NT2/D1 (cell line): Measurements from ENCODE around the gene OSGIN1.
"Not testable (repeated sequence)": the region's sequence is repeated elsewhere in the genome, so short reads cannot be mapped to it uniquely, and the experiment has no call there.

Experiments used
- DNase-seq: peaks from one replicate; pipeline ENCODE4 v3.0.0-alpha.2; 2011; ENCODE audit warnings: low read depth, low spot score
- H3K27me3 ChIP-seq: 2 replicates; pipeline ENCODE4 v1.6.0; 2011; ENCODE audit warnings: mild to moderate bottlenecking; ENCODE audit not compliant: insufficient read length, insufficient read depth
- H3K36me3 ChIP-seq: 2 replicates; pipeline ENCODE4 v1.6.1; 2011; ENCODE audit warnings: mild to moderate bottlenecking, low read length, mixed read lengths; ENCODE audit not compliant: insufficient read depth, insufficient read length
- H3K4me1 ChIP-seq: 2 replicates; pipeline ENCODE4 v1.5.1; 2011; ENCODE audit not compliant: insufficient read depth, insufficient read length
- H3K4me3 ChIP-seq: 2 replicates; pipeline ENCODE4 v1.5.1; 2011; ENCODE audit warnings: low read depth; ENCODE audit not compliant: insufficient read length
- H3K9ac ChIP-seq: 2 replicates; pipeline ENCODE4 v1.6.0; 2011; ENCODE audit warnings: low read depth; ENCODE audit not compliant: insufficient read length
- H3K9me3 ChIP-seq: 2 replicates; pipeline ENCODE4 v1.5.1; 2011; ENCODE audit warnings: mild to moderate bottlenecking, low read length; ENCODE audit not compliant: insufficient read depth
- SUZ12 ChIP-seq: IDR thresholded peaks from 2 replicates; pipeline ENCODE4 v1.6.1; 2011; ENCODE audit not compliant: insufficient read length, insufficient read depth; ENCODE audit errors: extremely low read depth
- YY1 ChIP-seq: IDR thresholded peaks from 2 replicates; pipeline ENCODE4 v1.6.1; 2011; ENCODE audit not compliant: insufficient read length, insufficient read depth
- ZNF274 ChIP-seq: IDR thresholded peaks from 2 replicates; pipeline ENCODE4 v1.6.1; 2011; ENCODE audit warnings: mild to moderate bottlenecking, low read depth, low read length

The OSGIN1 gene

GRCh38 chr16:83943516-83944050 is 9.5 kb upstream of the OSGIN1 start:
- Histone ChIP-seq H3K9ac (no peak overlapping the region), H3K27me3 (no peaks in the 10 kb centered on the region), H3K36me3 (no peaks in the 10 kb centered on the region), H3K9me3 (no peaks in the 10 kb centered on the region), H3K4me1 (peaks cover 21% of the 10 kb centered on the region), H3K4me3 (no peak overlapping the region)
- TF ChIP-seq SUZ12 (no peak), ZNF274 (no peak), YY1 (no peak)
- no peak for DNase-seq

- no peaks in the 10 kb centered on the region for H3K9me3 ChIP-seq
- DNase-seq, result no peak
- no peak overlapping the region for H3K4me3 ChIP-seq
- no peak for TF ChIP-seq ZNF274
- no peaks in the 10 kb centered on the region for H3K27me3 ChIP-seq
- peaks cover 11% of the 10 kb centered on the region for H3K4me1 ChIP-seq
- no peak overlapping the region for H3K9ac ChIP-seq
- no peaks in the 10 kb centered on the region for H3K36me3 ChIP-seq
These were observed 7.5 kb upstream of the OSGIN1 start for GRCh38 chr16:83945587-83945986.

- H3K27me3 ChIP-seq, result no peaks in the 10 kb centered on the region
- DNase-seq, result no peak
- H3K36me3 ChIP-seq, result no peaks in the 10 kb centered on the region
- TF ChIP-seq YY1 (no peak), ZNF274 (no peak), SUZ12 (no peak)
- H3K4me3 ChIP-seq, result no peak overlapping the region
- peaks cover 13% of the 10 kb centered on the region for H3K4me1 ChIP-seq
- H3K9ac ChIP-seq, result no peak overlapping the region
- H3K9me3 ChIP-seq, result no peaks in the 10 kb centered on the region
These were observed 6.8 kb upstream of the OSGIN1 start for GRCh38 chr16:83946154-83946780.

GRCh38 chr16:83946781-83947566 is 6.1 kb upstream of the OSGIN1 start:
- DNase-seq, result no peak
- TF ChIP-seq YY1 (no peak), ZNF274 (no peak), SUZ12 (no peak)
- H3K36me3 ChIP-seq, result no peaks in the 10 kb centered on the region
- no peak overlapping the region for H3K4me3 ChIP-seq
- H3K27me3 ChIP-seq, result no peaks in the 10 kb centered on the region
- H3K9me3 ChIP-seq, result no peaks in the 10 kb centered on the region
- H3K4me1 ChIP-seq, result peaks cover 13% of the 10 kb centered on the region
- H3K9ac ChIP-seq, result no peak overlapping the region

GRCh38 chr16:83947642-83948234 is 5.3 kb upstream of the OSGIN1 start:
- TF ChIP-seq SUZ12 (no peak), ZNF274 (no peak), YY1 (no peak)
- Histone ChIP-seq H3K4me3 (no peak overlapping the region), H3K9me3 (no peaks in the 10 kb centered on the region), H3K27me3 (no peaks in the 10 kb centered on the region), H3K36me3 (no peaks in the 10 kb centered on the region), H3K4me1 (peaks cover 16% of the 10 kb centered on the region), H3K9ac (no peak overlapping the region)
- no peak for DNase-seq

GRCh38 chr16:83948914-83949723 is 3.9 kb upstream of the OSGIN1 start:
- no peak for DNase-seq
- no peak for TF ChIP-seq ZNF274
- TF ChIP-seq SUZ12, result no peak
- TF ChIP-seq YY1, result no peak
- Histone ChIP-seq H3K36me3 (no peaks in the 10 kb centered on the region), H3K4me3 (no peak overlapping the region), H3K27me3 (no peaks in the 10 kb centered on the region), H3K9me3 (no peaks in the 10 kb centered on the region), H3K4me1 (peaks cover 7% of the 10 kb centered on the region), H3K9ac (no peak overlapping the region)

- Histone ChIP-seq H3K27me3 (peaks cover 1% of the 10 kb centered on the region), H3K9me3 (no peaks in the 10 kb centered on the region), H3K4me3 (no peak overlapping the region), H3K4me1 (peaks cover 8% of the 10 kb centered on the region), H3K36me3 (no peaks in the 10 kb centered on the region), H3K9ac (no peak overlapping the region)
- TF ChIP-seq ZNF274, result no peak
- TF ChIP-seq SUZ12, result no peak
- no peak for TF ChIP-seq YY1
- DNase-seq, result no peak
These were observed 3.4 kb upstream of the OSGIN1 start for GRCh38 chr16:83949724-83950001.

- not testable (repeated sequence) for H3K9me3 ChIP-seq, H3K4me3 ChIP-seq, H3K36me3 ChIP-seq, H3K9ac ChIP-seq, DNase-seq
- H3K4me1 ChIP-seq, result peaks cover 16% of the 10 kb centered on the region
- peaks cover 10% of the 10 kb centered on the region for H3K27me3 ChIP-seq
These were observed 2.1 kb upstream of the OSGIN1 start for GRCh38 chr16:83950862-83951399.
